ENCODE data around the gene NAALADL1. TPM values are rescaled to one million over a fixed set of nuclear protein-coding genes. Genes with fewer than 3 reads are reported as not detected.

Gene NAALADL1
- total RNA-seq, 2 experiments from 2014 or later: 2.7 to 3.9 TPM

- intact Hi-C loops (cut with micrococcal nuclease; ENCODE audit: unreplicated experiment): no loop called here
- Histone ChIP-seq H2AFZ (ENCODE audit: low read length) (no peak overlapping the region), H3K9me3 (ENCODE audit: low read length) (no peaks in the 10 kb centered on the region), H3K27ac (ENCODE audit: low read depth, low read length, poor library complexity, severe bottlenecking) (peak overlapping the region; percentile 60), H3K9me2 (ENCODE audit: insufficient read depth, low read length) (no peaks in the 10 kb centered on the region), H3K79me2 (ENCODE audit: insufficient read depth, low read depth, low read length) (peaks cover 65% of the 10 kb centered on the region), H3K36me3 (ENCODE audit: insufficient read depth, low read length) (peaks cover 89% of the 10 kb centered on the region), H3K4me1 (ENCODE audit: insufficient read depth, low read length, poor library complexity, severe bottlenecking) (peaks cover 51% of the 10 kb centered on the region), H3K4me3 (ENCODE audit: low read depth, low read length, poor library complexity, severe bottlenecking) (peak overlapping the region; percentile 38), H3K4me2 (ENCODE audit: low read length) (peak overlapping the region; percentile 68), H4K20me1 (ENCODE audit: insufficient read depth, low read length) (peaks cover 12% of the 10 kb centered on the region)
- ChIA-PET CTCF (ENCODE audit: unreplicated experiment) (interaction anchor here (1.0 kb wide), 1 partner anchor 66 kb away, joined by 4 read pairs; no protein-coding TSS in a partner anchor), POLR2A (no interaction called here)
- BruUV-seq (replicated peaks): no TSS peak
- no peak for TF ChIP-seq EZH2phosphoT487 (IDR thresholded peaks at IDR 0.05; ENCODE audit: borderline replicate concordance, low read depth, low read length)
- TF ChIP-seq, protein P1, sequence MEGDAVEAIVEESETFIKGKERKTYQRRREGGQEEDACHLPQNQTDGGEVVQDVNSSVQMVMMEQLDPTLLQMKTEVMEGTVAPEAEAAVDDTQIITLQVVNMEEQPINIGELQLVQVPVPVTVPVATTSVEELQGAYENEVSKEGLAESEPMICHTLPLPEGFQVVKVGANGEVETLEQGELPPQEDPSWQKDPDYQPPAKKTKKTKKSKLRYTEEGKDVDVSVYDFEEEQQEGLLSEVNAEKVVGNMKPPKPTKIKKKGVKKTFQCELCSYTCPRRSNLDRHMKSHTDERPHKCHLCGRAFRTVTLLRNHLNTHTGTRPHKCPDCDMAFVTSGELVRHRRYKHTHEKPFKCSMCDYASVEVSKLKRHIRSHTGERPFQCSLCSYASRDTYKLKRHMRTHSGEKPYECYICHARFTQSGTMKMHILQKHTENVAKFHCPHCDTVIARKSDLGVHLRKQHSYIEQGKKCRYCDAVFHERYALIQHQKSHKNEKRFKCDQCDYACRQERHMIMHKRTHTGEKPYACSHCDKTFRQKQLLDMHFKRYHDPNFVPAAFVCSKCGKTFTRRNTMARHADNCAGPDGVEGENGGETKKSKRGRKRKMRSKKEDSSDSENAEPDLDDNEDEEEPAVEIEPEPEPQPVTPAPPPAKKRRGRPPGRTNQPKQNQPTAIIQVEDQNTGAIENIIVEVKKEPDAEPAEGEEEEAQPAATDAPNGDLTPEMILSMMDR (conservative IDR thresholded peaks at IDR 0.05; ENCODE audit: low read length): no peak
- DNase-seq (ENCODE audit: low spot score): no peak
Measured at GRCh38 chr11:65078786-65079342, 20.5 kb upstream of the NAALADL1 start.

- BruUV-seq (replicated peaks): no TSS peak
- H4K20me1 ChIP-seq (ENCODE audit: insufficient read depth, low read length): peaks cover 11% of the 10 kb centered on the region
- peak overlapping the region; percentile 60 for H3K27ac ChIP-seq (ENCODE audit: low read depth, low read length, poor library complexity, severe bottlenecking)
- peak; percentile 71 for DNase-seq (ENCODE audit: low spot score)
- peaks cover 51% of the 10 kb centered on the region for H3K4me1 ChIP-seq (ENCODE audit: insufficient read depth, low read length, poor library complexity, severe bottlenecking)
- H3K9me3 ChIP-seq (ENCODE audit: low read length): no peaks in the 10 kb centered on the region
- CTCF ChIA-PET (ENCODE audit: unreplicated experiment): interaction anchor here (1.0 kb wide), 1 partner anchor 65 kb away, joined by 4 read pairs; no protein-coding TSS in a partner anchor
- peak overlapping the region; percentile 38 for H3K4me3 ChIP-seq (ENCODE audit: low read depth, low read length, poor library complexity, severe bottlenecking)
- intact Hi-C loops (cut with micrococcal nuclease; ENCODE audit: unreplicated experiment): no loop called here
- H3K9me2 ChIP-seq (ENCODE audit: insufficient read depth, low read length): no peaks in the 10 kb centered on the region
- peaks cover 85% of the 10 kb centered on the region for H3K36me3 ChIP-seq (ENCODE audit: insufficient read depth, low read length)
- H3K4me2 ChIP-seq (ENCODE audit: low read length): peak overlapping the region; percentile 68
- H2AFZ ChIP-seq (ENCODE audit: low read length): no peak overlapping the region
- H3K79me2 ChIP-seq (ENCODE audit: insufficient read depth, low read depth, low read length): peaks cover 58% of the 10 kb centered on the region
- POLR2A ChIA-PET: no interaction called here
- TF ChIP-seq, protein P1 (conservative IDR thresholded peaks at IDR 0.05; ENCODE audit: low read length): peak; percentile 81
- no peak for TF ChIP-seq EZH2phosphoT487 (IDR thresholded peaks at IDR 0.05; ENCODE audit: borderline replicate concordance, low read depth, low read length)
Measured at GRCh38 chr11:65078151-65078550, 19.8 kb upstream of the NAALADL1 start.

- Histone ChIP-seq H3K9me2 (ENCODE audit: insufficient read depth, low read length) (no peaks in the 10 kb centered on the region), H3K36me3 (ENCODE audit: insufficient read depth, low read length) (peaks cover 78% of the 10 kb centered on the region), H3K4me2 (ENCODE audit: low read length) (peak overlapping the region; percentile 68; the same call in 1 of the 2 replicates), H3K4me1 (ENCODE audit: insufficient read depth, low read length, poor library complexity, severe bottlenecking) (peaks cover 49% of the 10 kb centered on the region), H4K20me1 (ENCODE audit: insufficient read depth, low read length) (peaks cover 5% of the 10 kb centered on the region; the same call in 1 of the 2 replicates), H3K79me2 (ENCODE audit: insufficient read depth, low read depth, low read length) (peaks cover 51% of the 10 kb centered on the region), H3K4me3 (ENCODE audit: low read depth, low read length, poor library complexity, severe bottlenecking) (no peak overlapping the region), H2AFZ (ENCODE audit: low read length) (no peak overlapping the region), H3K9me3 (ENCODE audit: low read length) (no peaks in the 10 kb centered on the region), H3K27ac (ENCODE audit: low read depth, low read length, poor library complexity, severe bottlenecking) (no peak overlapping the region)
- ChIA-PET POLR2A (no interaction called here), CTCF (ENCODE audit: unreplicated experiment) (no interaction called here)
- DNase-seq (ENCODE audit: low spot score): peak; percentile 34
- TF ChIP-seq, protein P1 (conservative IDR thresholded peaks at IDR 0.05; ENCODE audit: low read length): no peak
- TF ChIP-seq EZH2phosphoT487 (IDR thresholded peaks at IDR 0.05; ENCODE audit: borderline replicate concordance, low read depth, low read length): no peak
- TSS peak; percentile 25 for BruUV-seq (replicated peaks)
- intact Hi-C loops (cut with micrococcal nuclease; ENCODE audit: unreplicated experiment): no loop called here
Measured at GRCh38 chr11:65077451-65077850, 19.1 kb upstream of the NAALADL1 start.
